ENCODE data around the gene SLC30A5.
"Not testable (repeated sequence)": the region's sequence is repeated elsewhere in the genome, so short reads cannot be mapped to it uniquely, and the experiment has no call there.

GRCh38 chr5:69108367-69108766, 14.6 kb downstream of the SLC30A5 start:
- TF ChIP-seq POLR2A (IDR thresholded peaks at IDR 0.05; ENCODE audit: low read length); GATA1 (IDR thresholded peaks at IDR 0.05; ENCODE audit: low read depth, low read length): not testable (repeated sequence)

Data from erythroblast (primary cell).